OCI-LY1 (cell line): ENCODE measurements around the gene STRIP2.

Source experiments
- EZH2 ChIP-seq: fragments of 200-600 bp; sonication (generic), shearing (Covaris generic); IDR thresholded peaks from 2 replicates; pipeline ENCODE4 v1.8.0; 2017; ENCODE audit warnings: borderline replicate concordance, mixed run types, mild to moderate bottlenecking, antibody characterized with exemption, low read length, moderate library complexity, mixed read lengths
- TF ChIP-seq, protein P1 (sequence below): fragments of 200-600 bp; sonication (generic), shearing (Covaris generic); IDR thresholded peaks from 2 replicates; pipeline ENCODE4 v1.5.1; 2017; ENCODE audit warnings: mild to moderate bottlenecking, antibody characterized with exemption, low read length, moderate library complexity, mixed read lengths

DNA sequence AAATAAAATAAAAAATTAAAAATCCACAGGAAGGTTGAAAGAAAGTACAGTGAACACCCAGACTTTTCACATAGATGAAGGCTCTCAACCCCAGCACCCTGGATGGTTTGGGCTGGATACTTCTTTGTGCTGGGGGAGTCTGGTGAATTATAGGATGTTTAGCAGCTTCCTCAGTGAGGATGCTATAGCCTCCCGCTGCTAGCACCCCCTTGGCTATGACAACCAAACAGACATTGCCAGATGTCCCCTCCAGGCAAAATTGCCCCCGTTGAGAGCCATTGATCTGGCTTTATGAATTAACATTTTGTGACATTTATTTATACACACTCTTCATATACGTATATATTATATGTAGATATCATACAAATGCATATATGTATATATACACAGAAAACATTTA lies 89.7 kb downstream of the STRIP2 start:
- TF ChIP-seq, protein P1, sequence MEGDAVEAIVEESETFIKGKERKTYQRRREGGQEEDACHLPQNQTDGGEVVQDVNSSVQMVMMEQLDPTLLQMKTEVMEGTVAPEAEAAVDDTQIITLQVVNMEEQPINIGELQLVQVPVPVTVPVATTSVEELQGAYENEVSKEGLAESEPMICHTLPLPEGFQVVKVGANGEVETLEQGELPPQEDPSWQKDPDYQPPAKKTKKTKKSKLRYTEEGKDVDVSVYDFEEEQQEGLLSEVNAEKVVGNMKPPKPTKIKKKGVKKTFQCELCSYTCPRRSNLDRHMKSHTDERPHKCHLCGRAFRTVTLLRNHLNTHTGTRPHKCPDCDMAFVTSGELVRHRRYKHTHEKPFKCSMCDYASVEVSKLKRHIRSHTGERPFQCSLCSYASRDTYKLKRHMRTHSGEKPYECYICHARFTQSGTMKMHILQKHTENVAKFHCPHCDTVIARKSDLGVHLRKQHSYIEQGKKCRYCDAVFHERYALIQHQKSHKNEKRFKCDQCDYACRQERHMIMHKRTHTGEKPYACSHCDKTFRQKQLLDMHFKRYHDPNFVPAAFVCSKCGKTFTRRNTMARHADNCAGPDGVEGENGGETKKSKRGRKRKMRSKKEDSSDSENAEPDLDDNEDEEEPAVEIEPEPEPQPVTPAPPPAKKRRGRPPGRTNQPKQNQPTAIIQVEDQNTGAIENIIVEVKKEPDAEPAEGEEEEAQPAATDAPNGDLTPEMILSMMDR: no peak
- TF ChIP-seq EZH2: no peak
